ENCODE measurements around the gene KCNA2. TPM values are rescaled to one million over a fixed set of nuclear protein-coding genes. Genes with fewer than 3 reads are reported as not detected.

The KCNA2 gene
- total and polyA plus RNA-seq, 2 of the 13 experiments (the other 11 are each of a cell fraction or from before 2014, with no cell fraction given): not detected

GRCh38 chr1:110636149-110636935, 30.2 kb upstream of the KCNA2 start:
- Histone ChIP-seq H3K79me2 (ENCODE audit: insufficient read depth, low read length) (no peaks in the 10 kb centered on the region), H3K4me1 (ENCODE audit: insufficient read depth, low read length) (no peaks in the 10 kb centered on the region), H3K4me2 (ENCODE audit: low read depth, low read length) (no peak overlapping the region), H3K27ac (ENCODE audit: extremely low read length, insufficient read depth, low read length) (no peak overlapping the region), H3K9me3 (ENCODE audit: low read length) (no peaks in the 10 kb centered on the region), H4K20me1 (ENCODE audit: insufficient read depth, low read length) (no peaks in the 10 kb centered on the region), H3K36me3 (replicated peaks in 1 of 2; ENCODE audit: control insufficient read depth in 1 of 2, insufficient read depth in 2 of 2, low read length in 2 of 2) (no peaks in the 10 kb centered on the region), H3K9ac (ENCODE audit: insufficient read depth, low read depth, low read length) (no peak overlapping the region), H3K4me3 (replicated peaks in 1 of 3; ENCODE audit: insufficient read depth in 1 of 3, low read depth in 2 of 3, low read length in 3 of 3) (no peak overlapping the region), H2AFZ (ENCODE audit: low read length) (no peak overlapping the region), H3K27me3 (ENCODE audit: control insufficient read depth in 1 of 2, insufficient read depth in 2 of 2, low read length in 2 of 2) (peaks cover 0 to 4% of the 10 kb centered on the region in 2 experiments; a peak in 1 of 5 replicates)
- in situ Hi-C loops (cut with HindIII; ENCODE audit: extremely low pct_ligation_motif_present, low pct_unique_long_range_greater_than_20kb): no loop called here
- FAIRE-seq: no peak
- POLR2A ChIA-PET: no interaction called here
- intact Hi-C loops (cut with micrococcal nuclease; ENCODE audit: unreplicated experiment): no loop called here
- WGBS (ENCODE audit: low lambda C conversion rate): 0% methylated on average over 4 of the region's 4 CpGs
- no peak for ATAC-seq
- CTCF ChIA-PET (ENCODE audit: low intra/inter-chr PET ratio, low total read pairs): no interaction called here
- BruUV-seq (replicated peaks): no TSS peak
- no peak for DNase-seq (ENCODE audit: low spot score)
- TF ChIP-seq ZC3H13 (CRISPR knock-in tag; IDR thresholded peaks at IDR 0.05) (no peak), ZNF12 (CRISPR knock-in tag; IDR thresholded peaks at IDR 0.05) (no peak), NR3C1 (CRISPR knock-in tag; IDR thresholded peaks at IDR 0.05) (no peak), ZNF670 (CRISPR knock-in tag; IDR thresholded peaks at IDR 0.05; ENCODE audit: borderline replicate concordance) (no peak), AGO2 (optimal IDR thresholded peaks at IDR 0.05; ENCODE audit: low read depth, low read length) (no peak), HINFP (CRISPR knock-in tag; IDR thresholded peaks at IDR 0.05; ENCODE audit: low read depth) (no peak), ZNF605 (CRISPR knock-in tag; IDR thresholded peaks at IDR 0.05) (no peak), HMGXB4 (CRISPR knock-in tag; IDR thresholded peaks at IDR 0.05; ENCODE audit: borderline replicate concordance in 1 of 2, low read depth in 1 of 2) (no peak), ZNF547 (CRISPR knock-in tag; IDR thresholded peaks at IDR 0.05) (no peak), GZF1 (CRISPR knock-in tag; IDR thresholded peaks at IDR 0.05) (no peak), ZSCAN20 (CRISPR knock-in tag; IDR thresholded peaks at IDR 0.05; ENCODE audit: borderline replicate concordance) (no peak), ZNF615 (CRISPR knock-in tag; IDR thresholded peaks at IDR 0.05; ENCODE audit: borderline replicate concordance) (no peak), HOMEZ (CRISPR knock-in tag; IDR thresholded peaks at IDR 0.05; ENCODE audit: low read depth) (no peak), ELK4 (CRISPR knock-in tag; IDR thresholded peaks at IDR 0.05; ENCODE audit: borderline replicate concordance) (no peak), MTF2 (CRISPR knock-in tag; IDR thresholded peaks at IDR 0.05; ENCODE audit: borderline replicate concordance) (no peak), TFE3 (CRISPR knock-in tag; IDR thresholded peaks at IDR 0.05) (no peak)
